GM18951 (cell line): ENCODE measurements around the gene CRAT.
"Not testable (repeated sequence)": the region's sequence is repeated elsewhere in the genome, so short reads cannot be mapped to it uniquely, and the experiment has no call there.

Source experiments
- POLR2A ChIP-seq: IDR thresholded peaks from 4 replicates; pipeline ENCODE4 v1.6.1; 2011; ENCODE audit warnings: mild to moderate bottlenecking; ENCODE audit not compliant: insufficient read length, insufficient read depth; ENCODE audit errors: extremely low read depth
- in situ Hi-C: fragments of 300-500 bp; cut with MboI; formaldehyde crosslinking; loops from one replicate; pipeline ENCODE4 v1.12.0; 2022; ENCODE audit warnings: low sequenced_read_pairs, mixed read lengths, inconsistent platforms; ENCODE audit not compliant: unreplicated experiment

CRAT gene

DNA sequence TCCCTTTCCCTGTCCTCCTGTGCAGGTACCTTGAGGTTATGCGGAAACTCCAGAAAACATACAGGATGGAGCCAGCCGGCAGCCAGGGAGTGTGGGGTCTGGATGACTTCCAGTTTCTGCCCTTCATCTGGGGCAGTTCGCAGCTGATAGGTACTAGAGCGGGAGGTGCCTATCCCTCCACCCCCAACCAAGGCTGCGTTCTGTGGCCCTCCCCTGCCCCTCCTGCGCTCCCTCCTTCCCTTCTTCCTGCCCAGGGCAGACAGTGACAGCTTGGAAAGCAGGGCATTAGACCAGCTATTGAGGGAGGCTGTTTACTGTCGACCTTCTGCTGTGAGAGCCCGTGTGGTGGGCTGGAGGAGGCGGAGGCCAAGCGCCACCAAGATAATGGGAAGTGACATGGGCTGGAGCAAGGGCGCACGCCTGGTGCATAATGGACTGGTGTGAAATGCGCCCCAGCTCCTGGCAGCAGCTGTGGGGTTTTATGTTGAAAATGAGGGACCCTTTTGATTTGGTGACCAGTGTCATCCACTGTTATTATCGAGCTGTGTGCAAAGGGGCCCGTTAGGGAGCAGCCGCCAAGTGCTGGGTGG, 25.9 kb upstream of the CRAT start:
- TF ChIP-seq POLR2A, result no peak
- in situ Hi-C loops, result loop anchor here (25.0 kb wide), 1 partner anchor 651 kb away; no protein-coding TSS in a partner anchor

DNA sequence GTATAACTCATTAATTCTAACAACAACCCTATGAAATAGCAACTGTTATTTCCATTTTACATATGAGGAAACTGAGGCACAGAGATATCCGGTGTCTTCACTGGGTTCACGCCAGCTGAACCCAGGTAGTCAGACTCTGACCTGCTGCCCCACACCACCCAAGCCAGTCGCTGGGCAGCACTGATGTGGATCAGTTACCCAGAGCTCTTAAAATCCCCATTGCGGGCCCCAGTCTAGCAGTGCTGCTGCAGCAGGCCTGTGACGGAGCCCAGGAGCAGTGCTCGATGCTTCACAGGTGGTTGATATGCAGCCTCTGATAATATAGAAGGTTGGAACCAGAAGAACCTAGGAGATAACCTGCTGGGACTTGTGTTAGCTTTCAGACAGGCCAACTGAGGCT, 24.9 kb upstream of the CRAT start:
- in situ Hi-C loops, result loop anchor here (25.0 kb wide), 1 partner anchor 652 kb away; no protein-coding TSS in a partner anchor
- no peak for TF ChIP-seq POLR2A

DNA sequence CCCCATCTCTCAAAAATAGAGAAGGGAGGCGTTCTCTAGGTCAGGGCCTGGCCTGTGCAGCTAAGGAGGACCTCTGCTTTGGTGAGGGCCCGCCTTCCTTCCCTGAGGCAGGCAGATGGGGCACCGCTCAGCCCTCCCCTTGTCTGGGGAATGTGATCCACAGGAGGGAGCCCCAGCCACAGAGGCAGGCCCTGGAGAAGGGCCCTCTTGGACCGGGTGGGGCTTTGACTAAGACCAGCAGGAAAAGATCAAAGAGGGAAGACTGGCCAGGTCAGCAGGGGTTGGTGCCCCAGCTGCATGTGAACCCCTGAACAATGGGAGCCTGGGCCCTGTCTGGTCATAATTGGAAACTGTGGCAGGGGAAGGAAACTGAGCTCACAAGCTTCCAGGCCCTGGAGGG, 22.5 kb upstream of the CRAT start:
- in situ Hi-C loops, result loop anchor here (5.0 to 25.0 kb wide), 2 partner anchors 479 to 654 kb away; no protein-coding TSS in a partner anchor

DNA sequence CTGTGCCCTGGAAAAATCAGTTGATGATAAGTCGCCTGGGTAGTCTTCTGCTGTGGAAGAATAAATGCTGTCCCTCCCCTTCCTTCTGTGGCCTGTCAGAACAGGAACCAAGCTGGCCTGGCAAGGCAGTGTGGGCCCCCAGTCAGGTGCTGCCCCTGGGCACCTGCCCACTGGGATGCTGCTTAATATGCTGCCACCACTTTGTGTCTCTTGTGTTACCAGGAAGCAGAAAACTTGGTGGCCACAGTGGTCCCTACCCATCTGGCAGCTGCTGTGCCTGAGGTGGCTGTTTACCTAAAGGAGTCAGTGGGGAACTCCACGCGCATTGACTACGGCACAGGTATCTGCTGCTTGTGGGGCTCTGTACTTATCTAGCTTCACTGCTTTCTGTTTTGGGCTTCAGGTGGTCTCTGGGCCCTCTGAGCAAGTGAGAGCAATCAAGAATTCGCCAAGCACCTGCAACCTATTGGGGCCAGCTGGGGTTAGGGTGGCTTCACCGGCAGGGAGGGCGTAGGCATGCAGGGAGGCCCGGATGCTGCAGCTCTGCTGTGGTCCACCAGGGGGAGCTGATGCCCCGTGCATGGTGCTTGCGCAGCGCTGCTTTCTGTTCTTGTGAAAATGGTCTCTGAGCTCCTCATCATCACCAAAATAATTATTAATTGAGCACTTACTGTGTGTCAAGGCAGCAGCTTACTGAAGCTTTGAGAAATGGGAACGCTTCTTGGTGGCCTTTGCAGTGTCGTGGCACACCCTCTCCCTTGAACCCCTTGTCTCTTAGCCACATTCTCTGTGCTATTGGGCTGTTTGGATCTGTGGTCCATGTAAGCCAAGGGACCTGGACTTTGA, 20.9 kb upstream of the CRAT start:
- no peak for TF ChIP-seq POLR2A
- in situ Hi-C loops, result loop anchor here (5.0 to 25.0 kb wide), 2 partner anchors 481 to 656 kb away; no protein-coding TSS in a partner anchor

More for the DNA sequence above, 22.5 kb upstream of the CRAT start:
- no peak for TF ChIP-seq POLR2A

- in situ Hi-C loops, result loop anchor here (5.0 to 25.0 kb wide), 2 partner anchors 482 to 657 kb away; no protein-coding TSS in a partner anchor
- TF ChIP-seq POLR2A, result no peak
These were observed 20.2 kb upstream of the CRAT start for GRCh38 chr9:129130791-129131190.

DNA sequence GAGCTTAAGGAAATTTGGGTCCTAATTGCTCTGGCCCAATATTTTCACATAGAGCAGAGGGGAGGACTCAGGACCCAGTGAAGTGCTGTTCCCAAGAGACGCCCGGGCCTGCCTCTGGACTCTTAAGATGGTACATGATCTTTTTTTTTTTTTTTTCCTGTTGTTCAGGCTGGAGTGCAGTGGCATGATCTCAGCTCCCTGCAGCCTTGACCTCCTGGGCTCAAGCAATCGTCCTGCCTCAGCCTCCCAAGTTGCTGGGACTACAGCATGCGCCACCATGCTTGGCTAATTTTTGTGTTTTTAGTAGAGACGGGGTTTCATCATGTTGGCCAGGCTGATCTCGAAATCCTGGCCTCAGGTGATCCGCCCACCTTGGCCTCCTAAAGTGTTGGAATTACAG, 19.7 kb upstream of the CRAT start:
- in situ Hi-C loops, result loop anchor here (5.0 to 25.0 kb wide), 2 partner anchors 482 to 657 kb away; no protein-coding TSS in a partner anchor

DNA sequence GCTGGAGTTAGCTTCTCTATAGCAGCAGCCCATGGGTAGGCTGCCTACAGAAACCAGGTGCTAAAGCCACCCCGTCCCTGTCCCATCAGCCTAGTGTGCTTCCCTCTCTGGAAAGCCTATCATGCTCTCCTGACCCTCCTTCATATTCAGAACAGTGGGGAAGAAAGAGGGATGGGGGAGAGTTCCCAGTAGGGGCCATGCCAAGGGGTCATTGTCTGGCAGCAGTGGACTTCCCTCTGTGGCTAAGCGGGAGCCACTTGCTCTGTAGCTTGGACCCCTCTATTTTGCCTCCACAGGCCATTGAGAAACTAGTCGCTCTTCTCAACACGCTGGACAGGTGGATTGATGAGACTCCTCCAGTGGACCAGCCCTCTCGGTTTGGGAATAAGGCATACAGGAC, 18.1 kb upstream of the CRAT start:
- no peak for TF ChIP-seq POLR2A
- in situ Hi-C loops, result loop anchor here (25.0 kb wide), 1 partner anchor 659 kb away; no protein-coding TSS in a partner anchor

- in situ Hi-C loops, result loop anchor here (25.0 kb wide), 1 partner anchor 660 kb away; no protein-coding TSS in a partner anchor
- TF ChIP-seq POLR2A, result no peak
These were observed 16.4 kb upstream of the CRAT start for GRCh38 chr9:129126749-129127618.

GRCh38 chr9:129125478-129125877, 14.9 kb upstream of the CRAT start:
- TF ChIP-seq POLR2A, result no peak
- in situ Hi-C loops, result loop anchor here (25.0 kb wide), 1 partner anchor 662 kb away; no protein-coding TSS in a partner anchor

- in situ Hi-C loops, result loop anchor here (25.0 kb wide), 1 partner anchor 663 kb away; no protein-coding TSS in a partner anchor
These were observed 14.0 kb upstream of the CRAT start for GRCh38 chr9:129124506-129125069.

GRCh38 chr9:129122976-129123375, 12.4 kb upstream of the CRAT start:
- in situ Hi-C loops, result not testable (repeated sequence)

More at GRCh38 chr9:129124506-129125069, 14.0 kb upstream of the CRAT start:
- no peak for TF ChIP-seq POLR2A

DNA sequence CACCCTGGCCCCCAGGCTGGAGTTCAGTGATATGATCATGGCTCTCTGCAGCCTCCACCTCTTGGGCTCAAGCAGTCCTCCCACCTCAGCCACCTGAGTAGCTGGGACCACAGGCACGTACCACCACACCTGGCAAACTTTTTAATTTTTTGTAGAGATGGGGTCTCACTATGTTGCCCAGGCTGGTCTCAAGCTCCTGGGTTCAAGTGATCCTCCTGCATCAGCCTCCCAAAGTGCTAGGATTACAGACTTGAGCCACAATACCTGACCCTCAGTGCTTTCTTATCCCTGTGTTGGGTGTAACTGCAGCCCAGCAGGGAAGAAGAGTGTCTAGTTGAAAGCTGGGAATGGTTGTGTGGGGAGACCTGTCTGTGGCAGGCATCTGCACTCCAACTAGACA, 11.5 kb upstream of the CRAT start:
- no peak for TF ChIP-seq POLR2A
- in situ Hi-C loops, result no loop called here
